Measurements from ENCODE around the gene ELL2. TPM values are rescaled to one million over a fixed set of nuclear protein-coding genes. Genes with fewer than 3 reads are reported as not detected.

ELL2 gene
- polyA plus RNA-seq, 3 donors: 3.1 to 8.1 (median 5.8) TPM

- Mint-ChIP-seq H3K27me3 (ENCODE audit: low read depth in 3 of 3) (no peaks in the 10 kb centered on the region), H3K4me3 (no peak overlapping the region), H3K27ac (no peak overlapping the region), H3K36me3 (peaks cover 15 to 31% of the 10 kb centered on the region in 2 donors), H3K4me1 (no peaks in the 10 kb centered on the region), H3K9me3 (no peaks in the 10 kb centered on the region)
- no peak overlapping the region for H3K27ac ChIP-seq (ENCODE audit: low read depth in 1 of 2, low read length in 2 of 2)
- no peaks in the 10 kb centered on the region for H3K79me2 ChIP-seq (ENCODE audit: insufficient read depth, low read length)
- H3K27me3 ChIP-seq (ENCODE audit: control insufficient read depth in 2 of 2, insufficient read depth in 2 of 2, low read length in 2 of 2): no peaks in the 10 kb centered on the region
- no peak for TF ChIP-seq CTCF (IDR thresholded peaks at IDR 0.05)
- no peaks in the 10 kb centered on the region for H3K9me3 ChIP-seq (replicated peaks in 1 of 2; ENCODE audit: control insufficient read depth in 1 of 2, insufficient read depth in 1 of 2, low read length in 2 of 2)
- no peak overlapping the region for H3K4me3 ChIP-seq (replicated peaks in 1 of 3; ENCODE audit: low read depth in 2 of 3, low read length in 3 of 3)
- peaks cover 7% of the 10 kb centered on the region for H4K20me1 ChIP-seq (ENCODE audit: insufficient read depth, low read length)
- intact Hi-C loops (cut with micrococcal nuclease): no loop called here
- H3K9ac ChIP-seq (ENCODE audit: insufficient read depth, low read length, poor library complexity, severe bottlenecking): no peak overlapping the region
- DNase-seq: no peak
- WGBS (ENCODE audit: insufficient coverage): no CpG with 5 or more reads among the region's 2 CpGs
- no peak overlapping the region for H3K4me2 ChIP-seq (replicated peaks; ENCODE audit: extremely low read depth, low read length, poor library complexity, severe bottlenecking)
- H3K4me1 ChIP-seq (ENCODE audit: control insufficient read depth in 1 of 2, insufficient read depth in 2 of 2, low read length in 2 of 2): no peaks in the 10 kb centered on the region
- no peak overlapping the region for H2AFZ ChIP-seq (ENCODE audit: insufficient read depth, low read depth, low read length, poor library complexity, severe bottlenecking)
- H3K36me3 ChIP-seq (replicated peaks in 1 of 2; ENCODE audit: control insufficient read depth in 1 of 2, insufficient read depth in 2 of 2, low read length in 2 of 2): peaks cover 0 to 16% of the 10 kb centered on the region in 2 donors
Observed at GRCh38 chr5:95935553-95936100, 26.0 kb downstream of the ELL2 start.

- H3K4me3 ChIP-seq (replicated peaks in 1 of 3; ENCODE audit: low read depth in 2 of 3, low read length in 3 of 3): no peak overlapping the region
- no peak overlapping the region for H3K27ac ChIP-seq (ENCODE audit: low read depth in 1 of 2, low read length in 2 of 2)
- no peaks in the 10 kb centered on the region for H3K4me1 ChIP-seq (ENCODE audit: control insufficient read depth in 1 of 2, insufficient read depth in 2 of 2, low read length in 2 of 2)
- H3K27ac Mint-ChIP-seq: no peak overlapping the region
- intact Hi-C loops (cut with micrococcal nuclease): no loop called here
- peaks cover 6% of the 10 kb centered on the region for H4K20me1 ChIP-seq (ENCODE audit: insufficient read depth, low read length)
- no peak overlapping the region for H3K9ac ChIP-seq (ENCODE audit: insufficient read depth, low read length, poor library complexity, severe bottlenecking)
- peaks cover 22 to 29% of the 10 kb centered on the region in 2 donors for H3K36me3 Mint-ChIP-seq
- H3K27me3 ChIP-seq (ENCODE audit: control insufficient read depth in 2 of 2, insufficient read depth in 2 of 2, low read length in 2 of 2): no peaks in the 10 kb centered on the region
- H3K27me3 Mint-ChIP-seq (ENCODE audit: low read depth in 3 of 3): no peaks in the 10 kb centered on the region
- DNase-seq: no peak
- H3K79me2 ChIP-seq (ENCODE audit: insufficient read depth, low read length): no peaks in the 10 kb centered on the region
- H3K9me3 ChIP-seq (replicated peaks in 1 of 2; ENCODE audit: control insufficient read depth in 1 of 2, insufficient read depth in 1 of 2, low read length in 2 of 2): no peaks in the 10 kb centered on the region
- H3K4me3 Mint-ChIP-seq: no peak overlapping the region
- H2AFZ ChIP-seq (ENCODE audit: insufficient read depth, low read depth, low read length, poor library complexity, severe bottlenecking): no peak overlapping the region
- peaks cover 0 to 14% of the 10 kb centered on the region in 2 donors for H3K36me3 ChIP-seq (replicated peaks in 1 of 2; ENCODE audit: control insufficient read depth in 1 of 2, insufficient read depth in 2 of 2, low read length in 2 of 2)
- no peaks in the 10 kb centered on the region for H3K4me1 Mint-ChIP-seq
- H3K9me3 Mint-ChIP-seq: no peaks in the 10 kb centered on the region
- no peak overlapping the region for H3K4me2 ChIP-seq (replicated peaks; ENCODE audit: extremely low read depth, low read length, poor library complexity, severe bottlenecking)
- TF ChIP-seq CTCF (IDR thresholded peaks at IDR 0.05): no peak
Observed at GRCh38 chr5:95934207-95934804, 27.3 kb downstream of the ELL2 start.
